ENCODE data around the gene MEOX2. TPM values are rescaled to one million over a fixed set of nuclear protein-coding genes. Genes with fewer than 3 reads are reported as not detected.

The MEOX2 gene
- total RNA-seq, 1 donor from 2014 or later: not detected

- intact Hi-C loops (cut with micrococcal nuclease): no loop called here
- Mint-ChIP-seq H3K4me1 (ENCODE audit: low read depth) (no peaks in the 10 kb centered on the region), H3K9me3 (peaks cover 7% of the 10 kb centered on the region), H3K4me3 (no peak overlapping the region), H3K36me3 (ENCODE audit: low read depth) (no peaks in the 10 kb centered on the region), H3K27me3 (ENCODE audit: insufficient read depth) (no peaks in the 10 kb centered on the region), H3K27ac (no peak overlapping the region)
- no peak for DNase-seq (ENCODE audit: low spot score)
These were observed 86.2 kb downstream of the MEOX2 start for GRCh38 chr7:15600298-15600697.

DNA sequence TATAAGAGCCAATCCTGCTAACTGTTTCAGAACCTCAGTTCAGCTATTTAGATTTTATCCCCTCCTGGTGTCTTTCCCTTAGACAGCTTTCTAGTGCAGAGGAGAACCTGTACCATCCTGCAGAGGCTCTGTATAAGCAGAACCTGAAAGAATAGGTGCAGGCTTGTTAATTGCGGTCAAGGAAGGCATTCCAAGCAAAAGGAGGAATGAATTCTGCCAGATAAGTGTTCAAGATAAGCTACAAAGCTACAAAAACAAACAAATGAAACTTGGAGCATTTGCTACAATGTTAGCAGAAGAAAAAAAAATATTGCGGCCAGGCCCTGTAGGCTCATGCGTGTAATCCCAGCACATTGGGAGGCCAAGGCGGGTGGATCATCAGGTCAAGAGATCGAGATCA lies 92.0 kb downstream of the MEOX2 start:
- DNase-seq (ENCODE audit: low spot score): no peak
- no peak overlapping the region for H3K27ac Mint-ChIP-seq
- intact Hi-C loops (cut with micrococcal nuclease): no loop called here
- H3K4me1 Mint-ChIP-seq (ENCODE audit: low read depth): no peaks in the 10 kb centered on the region
- H3K36me3 Mint-ChIP-seq (ENCODE audit: low read depth): no peaks in the 10 kb centered on the region
- H3K9me3 Mint-ChIP-seq: peaks cover 15% of the 10 kb centered on the region
- no peak overlapping the region for H3K4me3 Mint-ChIP-seq
- no peaks in the 10 kb centered on the region for H3K27me3 Mint-ChIP-seq (ENCODE audit: insufficient read depth)

GRCh38 chr7:15593382-15593781 lies 93.1 kb downstream of the MEOX2 start:
- H3K27me3 Mint-ChIP-seq (ENCODE audit: insufficient read depth): no peaks in the 10 kb centered on the region
- no peaks in the 10 kb centered on the region for H3K36me3 Mint-ChIP-seq (ENCODE audit: low read depth)
- H3K27ac Mint-ChIP-seq: no peak overlapping the region
- intact Hi-C loops (cut with micrococcal nuclease): no loop called here
- DNase-seq (ENCODE audit: low spot score): no peak
- H3K4me3 Mint-ChIP-seq: no peak overlapping the region
- H3K9me3 Mint-ChIP-seq: peaks cover 16% of the 10 kb centered on the region
- H3K4me1 Mint-ChIP-seq (ENCODE audit: low read depth): no peaks in the 10 kb centered on the region

DNA sequence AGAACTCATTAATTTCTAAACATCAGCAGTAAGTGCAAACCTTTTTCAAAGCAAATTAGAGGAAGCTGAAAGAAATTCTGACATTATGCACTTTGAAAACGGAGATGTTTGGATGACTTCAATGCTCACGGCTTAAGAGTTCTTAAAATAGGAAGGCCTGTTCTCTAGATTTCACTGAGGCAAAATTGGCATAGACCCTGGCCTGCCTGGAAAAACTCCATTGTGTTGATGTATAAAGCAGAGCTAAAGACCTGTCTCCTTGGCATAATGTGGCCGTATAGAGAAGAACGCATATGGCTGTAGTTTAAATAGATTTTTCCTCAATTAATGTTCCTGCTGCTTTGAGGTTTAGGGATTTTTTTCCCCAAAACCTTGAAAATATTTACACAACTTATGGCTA lies 100.2 kb downstream of the MEOX2 start:
- Mint-ChIP-seq H3K36me3 (ENCODE audit: low read depth) (no peaks in the 10 kb centered on the region), H3K27ac (no peak overlapping the region), H3K4me1 (ENCODE audit: low read depth) (no peaks in the 10 kb centered on the region), H3K27me3 (ENCODE audit: insufficient read depth) (no peaks in the 10 kb centered on the region), H3K4me3 (no peak overlapping the region), H3K9me3 (peaks cover 17% of the 10 kb centered on the region)
- intact Hi-C loops (cut with micrococcal nuclease): no loop called here
- no peak for DNase-seq (ENCODE audit: low spot score)

GRCh38 chr7:15584575-15584974 lies 101.9 kb downstream of the MEOX2 start:
- Mint-ChIP-seq H3K36me3 (ENCODE audit: low read depth) (no peaks in the 10 kb centered on the region), H3K4me1 (ENCODE audit: low read depth) (no peaks in the 10 kb centered on the region), H3K9me3 (peaks cover 17% of the 10 kb centered on the region), H3K27ac (no peak overlapping the region), H3K27me3 (ENCODE audit: insufficient read depth) (no peaks in the 10 kb centered on the region), H3K4me3 (no peak overlapping the region)
- intact Hi-C loops (cut with micrococcal nuclease): no loop called here
- DNase-seq (ENCODE audit: low spot score): no peak

- peaks cover 12% of the 10 kb centered on the region for H3K9me3 Mint-ChIP-seq
- H3K36me3 Mint-ChIP-seq (ENCODE audit: low read depth): no peaks in the 10 kb centered on the region
- no peaks in the 10 kb centered on the region for H3K27me3 Mint-ChIP-seq (ENCODE audit: insufficient read depth)
- no peaks in the 10 kb centered on the region for H3K4me1 Mint-ChIP-seq (ENCODE audit: low read depth)
- no peak for DNase-seq (ENCODE audit: low spot score)
- intact Hi-C loops (cut with micrococcal nuclease): no loop called here
- no peak overlapping the region for H3K27ac Mint-ChIP-seq
- no peak overlapping the region for H3K4me3 Mint-ChIP-seq
These were observed 103.7 kb downstream of the MEOX2 start for GRCh38 chr7:15582773-15583172.

DNA sequence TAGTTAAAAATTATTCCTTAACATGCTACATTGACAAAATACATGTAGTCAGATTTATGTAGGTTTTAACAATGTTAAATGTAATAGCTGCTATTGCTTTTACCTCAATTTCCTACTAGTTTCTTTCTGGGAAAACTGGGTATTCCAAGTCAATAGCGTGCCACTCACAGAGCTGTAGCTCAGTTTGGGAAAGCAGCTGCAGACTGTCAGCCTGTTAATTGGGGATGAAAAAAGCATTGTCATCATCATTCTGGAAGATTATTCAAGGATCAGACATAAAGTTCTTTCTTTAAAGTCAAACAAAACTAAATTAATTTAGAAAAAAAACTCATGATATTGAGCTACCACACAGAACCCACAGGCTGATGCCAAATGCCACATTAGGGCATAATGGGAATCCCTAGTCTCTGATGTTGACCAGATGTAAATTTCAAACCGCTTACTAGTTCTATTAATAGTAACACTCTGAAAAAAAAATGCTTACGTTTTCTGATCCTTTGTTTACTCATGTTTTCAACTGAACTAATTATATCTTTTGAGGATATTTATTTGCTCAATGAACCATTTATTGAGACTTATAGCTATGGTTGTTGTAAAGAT lies 105.0 kb downstream of the MEOX2 start:
- no peak overlapping the region for H3K4me3 Mint-ChIP-seq
- H3K36me3 Mint-ChIP-seq (ENCODE audit: low read depth): no peaks in the 10 kb centered on the region
- no peaks in the 10 kb centered on the region for H3K27me3 Mint-ChIP-seq (ENCODE audit: insufficient read depth)
- H3K27ac Mint-ChIP-seq: no peak overlapping the region
- DNase-seq (ENCODE audit: low spot score): no peak
- intact Hi-C loops (cut with micrococcal nuclease): no loop called here
- peaks cover 18% of the 10 kb centered on the region for H3K9me3 Mint-ChIP-seq
- no peaks in the 10 kb centered on the region for H3K4me1 Mint-ChIP-seq (ENCODE audit: low read depth)

- DNase-seq (ENCODE audit: low spot score): no peak
- Mint-ChIP-seq H3K4me3 (no peak overlapping the region), H3K27me3 (ENCODE audit: insufficient read depth) (no peaks in the 10 kb centered on the region), H3K27ac (no peak overlapping the region), H3K9me3 (peaks cover 18% of the 10 kb centered on the region), H3K36me3 (ENCODE audit: low read depth) (no peaks in the 10 kb centered on the region), H3K4me1 (ENCODE audit: low read depth) (no peaks in the 10 kb centered on the region)
- intact Hi-C loops (cut with micrococcal nuclease): no loop called here
These were observed 105.7 kb downstream of the MEOX2 start for GRCh38 chr7:15580604-15581351.

- H3K4me1 Mint-ChIP-seq (ENCODE audit: low read depth): no peaks in the 10 kb centered on the region
- H3K36me3 Mint-ChIP-seq (ENCODE audit: low read depth): no peaks in the 10 kb centered on the region
- intact Hi-C loops (cut with micrococcal nuclease): no loop called here
- no peak overlapping the region for H3K4me3 Mint-ChIP-seq
- peaks cover 14% of the 10 kb centered on the region for H3K9me3 Mint-ChIP-seq
- no peak for DNase-seq (ENCODE audit: low spot score)
- H3K27ac Mint-ChIP-seq: no peak overlapping the region
- H3K27me3 Mint-ChIP-seq (ENCODE audit: insufficient read depth): no peaks in the 10 kb centered on the region
These were observed 108.9 kb downstream of the MEOX2 start for GRCh38 chr7:15577600-15577999.

- H3K27ac Mint-ChIP-seq: no peak overlapping the region
- DNase-seq (ENCODE audit: low spot score): no peak
- no peaks in the 10 kb centered on the region for H3K4me1 Mint-ChIP-seq (ENCODE audit: low read depth)
- intact Hi-C loops (cut with micrococcal nuclease): no loop called here
- H3K9me3 Mint-ChIP-seq: peaks cover 7% of the 10 kb centered on the region
- H3K36me3 Mint-ChIP-seq (ENCODE audit: low read depth): no peaks in the 10 kb centered on the region
- no peaks in the 10 kb centered on the region for H3K27me3 Mint-ChIP-seq (ENCODE audit: insufficient read depth)
- no peak overlapping the region for H3K4me3 Mint-ChIP-seq
These were observed 115.1 kb downstream of the MEOX2 start for GRCh38 chr7:15571301-15571878.

DNA sequence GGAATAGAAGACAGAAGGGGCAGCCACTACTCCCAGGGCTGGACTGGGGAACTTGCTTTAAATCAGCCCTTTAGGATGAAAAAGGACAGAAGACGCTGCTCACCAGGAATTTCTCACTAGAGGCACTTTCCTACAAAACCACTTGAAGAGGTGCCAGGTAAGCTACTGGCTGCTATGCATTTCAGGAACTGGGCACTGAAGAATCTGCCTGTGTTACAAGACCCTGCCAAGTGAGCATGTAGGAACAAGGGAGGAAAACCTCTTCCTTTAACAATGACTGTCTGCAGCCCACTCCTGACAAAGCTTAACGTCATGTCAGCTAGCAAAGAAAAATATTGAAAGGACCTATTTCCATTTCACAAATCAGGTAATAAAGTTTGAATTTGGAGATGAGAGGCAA lies 118.8 kb downstream of the MEOX2 start:
- DNase-seq (ENCODE audit: low spot score): no peak
- Mint-ChIP-seq H3K9me3 (no peaks in the 10 kb centered on the region), H3K36me3 (ENCODE audit: low read depth) (no peaks in the 10 kb centered on the region), H3K4me3 (no peak overlapping the region), H3K27ac (no peak overlapping the region), H3K27me3 (ENCODE audit: insufficient read depth) (no peaks in the 10 kb centered on the region), H3K4me1 (ENCODE audit: low read depth) (no peaks in the 10 kb centered on the region)
- intact Hi-C loops (cut with micrococcal nuclease): no loop called here

GRCh38 chr7:15567036-15567435 lies 119.4 kb downstream of the MEOX2 start:
- Mint-ChIP-seq H3K9me3 (no peaks in the 10 kb centered on the region), H3K36me3 (ENCODE audit: low read depth) (no peaks in the 10 kb centered on the region), H3K27ac (no peak overlapping the region), H3K4me3 (no peak overlapping the region), H3K4me1 (ENCODE audit: low read depth) (no peaks in the 10 kb centered on the region), H3K27me3 (ENCODE audit: insufficient read depth) (no peaks in the 10 kb centered on the region)
- no peak for DNase-seq (ENCODE audit: low spot score)
- intact Hi-C loops (cut with micrococcal nuclease): no loop called here

DNA sequence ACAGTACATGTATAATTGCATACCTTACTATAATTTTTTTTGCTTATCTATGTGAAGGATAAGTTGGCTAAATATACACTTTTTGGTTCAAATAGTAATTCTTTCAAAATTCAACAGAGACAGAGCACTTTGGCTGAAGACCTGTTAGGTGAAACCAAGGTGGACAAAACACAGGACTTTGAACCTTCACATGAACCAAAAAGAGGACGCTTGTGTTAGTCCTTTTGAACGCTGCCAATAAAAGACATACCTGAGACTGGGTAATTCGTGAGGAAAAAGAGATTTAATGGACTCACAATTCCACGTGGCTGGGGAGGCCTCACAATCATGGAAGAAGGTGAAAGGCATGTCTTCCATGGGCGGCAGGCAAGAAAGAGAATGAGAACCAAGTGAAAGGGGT lies 120.0 kb downstream of the MEOX2 start:
- no peaks in the 10 kb centered on the region for H3K9me3 Mint-ChIP-seq
- no peak overlapping the region for H3K27ac Mint-ChIP-seq
- no peaks in the 10 kb centered on the region for H3K36me3 Mint-ChIP-seq (ENCODE audit: low read depth)
- no peak overlapping the region for H3K4me3 Mint-ChIP-seq
- intact Hi-C loops (cut with micrococcal nuclease): no loop called here
- H3K4me1 Mint-ChIP-seq (ENCODE audit: low read depth): no peaks in the 10 kb centered on the region
- no peaks in the 10 kb centered on the region for H3K27me3 Mint-ChIP-seq (ENCODE audit: insufficient read depth)
- no peak for DNase-seq (ENCODE audit: low spot score)
